Left lung (tissue), 10 donors: ENCODE results near the gene PCDHGA12. TPM values are rescaled to one million over a fixed set of nuclear protein-coding genes. Genes with fewer than 3 reads are reported as not detected.

Experiments
- ATAC-seq: fragments of 200-7000 bp; cut with Tn5 transposase; one replicate; pipeline ENCODE4 v1.9.1; 2020; ENCODE audit warnings: moderate library complexity
- DNase-seq, 4 donors: peaks; one replicate each; pipeline ENCODE4 v3.0.0-alpha.2; 2013 to 2020
- H3K27ac ChIP-seq, 2 donors: fragments of 200-600 bp; sonication (generic) in 1 of 2; one replicate each; pipeline versions ENCODE4 v1.5.0 to v1.8.0; 2020 to 2021
- H3K27me3 ChIP-seq, 2 donors: fragments of 200-600 bp; sonication (generic) in 1 of 2; one replicate each; pipeline versions ENCODE4 v1.5.0 to v1.8.0; 2020 to 2021
- H3K36me3 ChIP-seq, 2 donors: fragments of 200-600 bp; sonication (generic) in 1 of 2; one replicate each; pipeline versions ENCODE4 v1.5.0 to v1.8.0; 2020 to 2021
- H3K4me1 ChIP-seq, 2 donors: fragments of 200-600 bp; one replicate each; pipeline ENCODE4 v1.8.0; 2021
- H3K4me3 ChIP-seq, 2 donors: fragments of 200-600 bp; sonication (generic) in 1 of 2; one replicate each; pipeline versions ENCODE4 v1.5.0 to v1.8.0; 2020 to 2021; ENCODE audit warnings: mild to moderate bottlenecking in 1 of 2
- H3K9me3 ChIP-seq, 2 donors: fragments of 200-600 bp; sonication (generic) in 1 of 2; one replicate each; pipeline versions ENCODE4 v1.5.0 to v1.8.0; 2020 to 2021
- CTCF ChIP-seq, 2 donors: fragments of 200-600 bp; sonication (generic) in 1 of 2; IDR thresholded peaks; one replicate each; pipeline versions ENCODE4 v1.5.0 to v1.8.0; 2021; ENCODE audit warnings: antibody characterized with exemption in 2 of 2
- intact Hi-C, 2 donors: fragments of 100-400 bp; cut with DNase I; formaldehyde crosslinking; loops; one replicate each; pipeline versions ENCODE4 v1.11.2 to v1.14.2; 2022
- polyA plus RNA-seq, 6 donors: library from polyadenylated mRNA; unstranded; fragments of 120-200 nt; gene quantifications; one replicate each; pipeline ENCODE4 v1.2.1, GENCODE V29; 2013; ENCODE audit not compliant: insufficient read length in 6 of 6
- total RNA-seq, 2 donors: library from RNA; stranded (reverse); fragmentation: NEBNext Ultra II Directional; extraction: Animal tissue kit (Norgen Biotek cat#: 25700); gene quantifications; one replicate each; pipeline ENCODE4 v1.2.1, GENCODE V29; 2021
- donor health status: DM: no; HTN: yes; CAD: no.
- donor health status: DM: no; HTN: no; CAD: no.

Gene PCDHGA12
- total and polyA plus RNA-seq, 8 donors: 2.0 to 6.0 (median 3.8) TPM

DNA sequence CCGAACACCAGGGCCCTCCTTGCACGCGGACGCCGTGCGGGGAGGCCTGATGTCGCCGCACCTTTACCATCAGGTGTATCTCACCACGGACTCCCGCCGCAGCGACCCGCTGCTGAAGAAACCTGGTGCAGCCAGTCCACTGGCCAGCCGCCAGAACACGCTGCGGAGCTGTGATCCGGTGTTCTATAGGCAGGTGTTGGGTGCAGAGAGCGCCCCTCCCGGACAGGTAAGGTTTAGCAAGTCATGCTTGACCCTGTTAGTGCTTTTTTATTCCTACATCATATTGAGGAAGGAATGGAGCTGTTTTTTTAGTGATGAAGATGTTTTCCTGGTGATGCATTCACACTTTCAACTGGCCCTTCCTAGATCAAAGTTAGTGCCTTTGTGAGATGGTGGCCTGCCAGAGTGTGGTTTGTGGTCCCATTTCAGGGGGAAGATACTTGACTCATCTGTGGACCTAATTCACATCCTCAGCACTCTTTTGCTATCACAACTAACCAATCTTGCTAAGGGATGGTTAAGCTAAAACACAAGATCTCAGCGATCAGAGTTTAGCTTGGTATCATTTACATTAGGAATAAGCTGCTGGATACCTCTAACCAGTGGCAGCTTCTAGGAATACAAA is 48.1 kb downstream of the PCDHGA12 start:
- Histone ChIP-seq H3K9me3 (no peaks in the 10 kb centered on the region), H3K27ac (no peak overlapping the region), H3K4me1 (peaks cover 20 to 25% of the 10 kb centered on the region in 2 donors), H3K27me3 (peaks cover 11 to 58% of the 10 kb centered on the region in 2 donors), H3K36me3 (no peaks in the 10 kb centered on the region), H3K4me3 (peak overlapping the region; percentile 51 to 52)
- ATAC-seq: peak; percentile 34
- intact Hi-C loops: no loop called here
- DNase-seq: peak in 2 of 4 donors; percentile 73 to 91
- TF ChIP-seq CTCF (IDR thresholded peaks at IDR 0.05): peak in 1 of 2 donors; percentile 24

GRCh38 chr5:141479776-141480175 is 49.5 kb downstream of the PCDHGA12 start:
- no peak overlapping the region for H3K27ac ChIP-seq
- H3K27me3 ChIP-seq: peaks cover 13 to 71% of the 10 kb centered on the region in 2 donors
- H3K4me1 ChIP-seq: peaks cover 25 to 31% of the 10 kb centered on the region in 2 donors
- intact Hi-C loops: no loop called here
- H3K36me3 ChIP-seq: no peaks in the 10 kb centered on the region
- TF ChIP-seq CTCF (IDR thresholded peaks at IDR 0.05): no peak
- H3K4me3 ChIP-seq: peak overlapping the region in 1 of 2 donors; percentile 52
- DNase-seq (no peak), ATAC-seq (no peak)
- no peaks in the 10 kb centered on the region for H3K9me3 ChIP-seq

Other genes starting within 250 kb of the PCDHGA12 start
Only the 30 nearest of the 35 such genes appear.
- gene PCDHB13, start 216.6 kb upstream of the PCDHGA12 start, total RNA-seq: 1 to 10 TPM; 1.8 to 2.1 TPM
- 1 to 10 TPM; 5.0 to 6.9 (median 5.9) TPM for gene PCDHB13, start 216.6 kb upstream of the PCDHGA12 start, polyA plus RNA-seq
- 1 to 10 TPM; 2.6 to 3.0 TPM for gene PCDHB14, start 207.2 kb upstream of the PCDHGA12 start, total RNA-seq
- gene PCDHB14, start 207.2 kb upstream of the PCDHGA12 start, polyA plus RNA-seq: 10 to 100 TPM in 3 of 6 donors, 1 to 10 TPM in 3; 8.4 to 11.1 (median 10.1) TPM
- 1 to 10 TPM; 2.8 to 5.0 TPM for gene PCDHB15, start 185.1 kb upstream of the PCDHGA12 start, total RNA-seq
- 10 to 100 TPM in 3 of 6 donors, 1 to 10 TPM in 3; 8.7 to 14.4 (median 11.1) TPM for gene PCDHB15, start 185.1 kb upstream of the PCDHGA12 start, polyA plus RNA-seq
- gene SLC25A2, start 126.5 kb upstream of the PCDHGA12 start, total RNA-seq: under 1 TPM in 1 of 2 donors, not detected in 1; 0.76 TPM
- under 1 TPM in 4 of 6 donors, not detected in 2; 0.14 to 0.34 (median 0.21) TPM for gene SLC25A2, start 126.5 kb upstream of the PCDHGA12 start, polyA plus RNA-seq
- 10 to 100 TPM; 53.2 to 53.5 TPM for gene TAF7, start 109.7 kb upstream of the PCDHGA12 start, total RNA-seq
- gene TAF7, start 109.7 kb upstream of the PCDHGA12 start, polyA plus RNA-seq: 100 to 1,000 TPM; 123 to 142 (median 134) TPM
- gene PCDHGA1, start 100.0 kb upstream of the PCDHGA12 start, total RNA-seq: under 1 TPM; 0.38 to 0.42 TPM
- 1 to 10 TPM in 1 of 6 donors, under 1 TPM in 5; 0.39 to 1.1 (median 0.81) TPM for gene PCDHGA1, start 100.0 kb upstream of the PCDHGA12 start, polyA plus RNA-seq
- 1 to 10 TPM; 2.0 to 3.6 TPM for gene PCDHGA2, start 91.7 kb upstream of the PCDHGA12 start, total RNA-seq
- gene PCDHGA2, start 91.7 kb upstream of the PCDHGA12 start, polyA plus RNA-seq: 1 to 10 TPM; 4.6 to 7.1 (median 5.7) TPM
- gene PCDHGA3, start 86.7 kb upstream of the PCDHGA12 start, total RNA-seq: 1 to 10 TPM; 1.4 to 1.8 TPM
- gene PCDHGA3, start 86.7 kb upstream of the PCDHGA12 start, polyA plus RNA-seq: 1 to 10 TPM; 1.6 to 4.4 (median 3.4) TPM
- 1 to 10 TPM; 1.7 to 2.1 TPM for gene PCDHGB1, start 80.4 kb upstream of the PCDHGA12 start, total RNA-seq
- 1 to 10 TPM; 1.4 to 2.3 (median 1.7) TPM for gene PCDHGB1, start 80.4 kb upstream of the PCDHGA12 start, polyA plus RNA-seq
- gene PCDHGA4, start 75.5 kb upstream of the PCDHGA12 start, total RNA-seq: 1 to 10 TPM; 2.2 to 2.6 TPM
- 1 to 10 TPM; 2.1 to 3.4 (median 2.9) TPM for gene PCDHGA4, start 75.5 kb upstream of the PCDHGA12 start, polyA plus RNA-seq
- gene PCDHGB2, start 70.5 kb upstream of the PCDHGA12 start, total RNA-seq: 1 to 10 TPM; 2.3 to 2.6 TPM
- gene PCDHGB2, start 70.5 kb upstream of the PCDHGA12 start, polyA plus RNA-seq: 1 to 10 TPM; 4.4 to 5.4 (median 4.7) TPM
- 1 to 10 TPM; 1.3 to 2.0 TPM for gene PCDHGA5, start 66.3 kb upstream of the PCDHGA12 start, total RNA-seq
- gene PCDHGA5, start 66.3 kb upstream of the PCDHGA12 start, polyA plus RNA-seq: 1 to 10 TPM; 3.2 to 5.0 (median 4.1) TPM
- 1 to 10 TPM; 1.5 to 2.4 TPM for gene PCDHGB3, start 60.3 kb upstream of the PCDHGA12 start, total RNA-seq
- gene PCDHGB3, start 60.3 kb upstream of the PCDHGA12 start, polyA plus RNA-seq: 1 to 10 TPM; 2.6 to 3.4 (median 2.7) TPM
- 1 to 10 TPM; 2.9 TPM for gene PCDHGA6, start 56.6 kb upstream of the PCDHGA12 start, total RNA-seq
- 1 to 10 TPM; 4.8 to 6.5 (median 5.8) TPM for gene PCDHGA6, start 56.6 kb upstream of the PCDHGA12 start, polyA plus RNA-seq
- gene PCDHGA7, start 47.8 kb upstream of the PCDHGA12 start, total RNA-seq: 1 to 10 TPM; 1.7 TPM
- 1 to 10 TPM; 1.8 to 2.2 (median 2.0) TPM for gene PCDHGA7, start 47.8 kb upstream of the PCDHGA12 start, polyA plus RNA-seq
- 1 to 10 TPM; 3.2 to 3.4 TPM for gene PCDHGB4, start 42.8 kb upstream of the PCDHGA12 start, total RNA-seq
- 1 to 10 TPM; 3.7 to 5.9 (median 4.3) TPM for gene PCDHGB4, start 42.8 kb upstream of the PCDHGA12 start, polyA plus RNA-seq
- gene PCDHGA8, start 37.9 kb upstream of the PCDHGA12 start, total RNA-seq: 1 to 10 TPM in 1 of 2 donors, under 1 TPM in 1; 0.76 to 1.1 TPM
- gene PCDHGA8, start 37.9 kb upstream of the PCDHGA12 start, polyA plus RNA-seq: under 1 TPM; 0.38 to 0.99 (median 0.77) TPM
- gene PCDHGB5, start 32.6 kb upstream of the PCDHGA12 start, total RNA-seq: 1 to 10 TPM; 8.8 to 9.1 TPM
- gene PCDHGB5, start 32.6 kb upstream of the PCDHGA12 start, polyA plus RNA-seq: 10 to 100 TPM in 1 of 6 donors, 1 to 10 TPM in 5; 7.6 to 10.1 (median 8.4) TPM
- 1 to 10 TPM; 4.0 to 4.6 TPM for gene PCDHGA9, start 27.7 kb upstream of the PCDHGA12 start, total RNA-seq
- 1 to 10 TPM; 5.1 to 7.2 (median 6.4) TPM for gene PCDHGA9, start 27.7 kb upstream of the PCDHGA12 start, polyA plus RNA-seq
- gene PCDHGB6, start 22.5 kb upstream of the PCDHGA12 start, total RNA-seq: 1 to 10 TPM; 4.3 to 5.9 TPM
- 1 to 10 TPM; 7.6 to 9.4 (median 8.4) TPM for gene PCDHGB6, start 22.5 kb upstream of the PCDHGA12 start, polyA plus RNA-seq
- 1 to 10 TPM; 3.9 to 5.2 TPM for gene PCDHGA10, start 17.5 kb upstream of the PCDHGA12 start, total RNA-seq
- 1 to 10 TPM; 3.9 to 5.5 (median 4.7) TPM for gene PCDHGA10, start 17.5 kb upstream of the PCDHGA12 start, polyA plus RNA-seq
- 10 to 100 TPM; 10.8 to 12.9 TPM for gene PCDHGB7, start 12.8 kb upstream of the PCDHGA12 start, total RNA-seq
- gene PCDHGB7, start 12.8 kb upstream of the PCDHGA12 start, polyA plus RNA-seq: 10 to 100 TPM; 13.4 to 18.1 (median 16.2) TPM
- gene PCDHGA11, start 9.5 kb upstream of the PCDHGA12 start, total RNA-seq: 1 to 10 TPM; 2.5 to 3.4 TPM
- gene PCDHGA11, start 9.5 kb upstream of the PCDHGA12 start, polyA plus RNA-seq: 1 to 10 TPM; 2.8 to 4.1 (median 3.4) TPM
- 100 to 1,000 TPM in 1 of 2 donors, 10 to 100 TPM in 1; 65.4 to 101 TPM for gene PCDHGC3, start 45.5 kb downstream of the PCDHGA12 start, total RNA-seq
- gene PCDHGC3, start 45.5 kb downstream of the PCDHGA12 start, polyA plus RNA-seq: 100 to 1,000 TPM; 110 to 152 (median 129) TPM
- gene PCDHGC4, start 54.5 kb downstream of the PCDHGA12 start, total RNA-seq: 1 to 10 TPM in 1 of 2 donors, under 1 TPM in 1; 0.79 to 2.5 TPM
- gene PCDHGC4, start 54.5 kb downstream of the PCDHGA12 start, polyA plus RNA-seq: 1 to 10 TPM; 1.8 to 3.3 (median 2.3) TPM
- gene PCDHGC5, start 58.6 kb downstream of the PCDHGA12 start, total RNA-seq: 1 to 10 TPM; 1.4 to 1.9 TPM
- gene PCDHGC5, start 58.6 kb downstream of the PCDHGA12 start, polyA plus RNA-seq: 1 to 10 TPM; 1.1 to 1.4 (median 1.3) TPM
- 100 to 1,000 TPM; 122 to 137 TPM for gene DIAPH1, start 188.5 kb downstream of the PCDHGA12 start, total RNA-seq
- 10 to 100 TPM; 48.1 to 64.6 (median 57.0) TPM for gene DIAPH1, start 188.5 kb downstream of the PCDHGA12 start, polyA plus RNA-seq
- gene HDAC3, start 206.3 kb downstream of the PCDHGA12 start, total RNA-seq: 10 to 100 TPM; 41.2 to 50.0 TPM
- 100 to 1,000 TPM; 104 to 120 (median 114) TPM for gene HDAC3, start 206.3 kb downstream of the PCDHGA12 start, polyA plus RNA-seq
- 1 to 10 TPM; 2.6 to 6.3 TPM for gene RELL2, start 206.5 kb downstream of the PCDHGA12 start, total RNA-seq
- 1 to 10 TPM in 1 of 6 donors, under 1 TPM in 5; 0.27 to 1.0 (median 0.47) TPM for gene RELL2, start 206.5 kb downstream of the PCDHGA12 start, polyA plus RNA-seq
- gene FCHSD1, start 220.9 kb downstream of the PCDHGA12 start, total RNA-seq: 10 to 100 TPM; 18.0 to 18.7 TPM
- 10 to 100 TPM; 17.4 to 29.7 (median 23.5) TPM for gene FCHSD1, start 220.9 kb downstream of the PCDHGA12 start, polyA plus RNA-seq